ENCODE results near the gene RPAP2.

GRCh38 chr1:92299477-92300150 is 755 bp downstream of the RPAP2 start:
- no peak for TF ChIP-seq EP300 (IDR thresholded peaks at IDR 0.05; ENCODE audit: low read depth)
- no peak for TF ChIP-seq POLR2A (IDR thresholded peaks at IDR 0.05)
- no peak for TF ChIP-seq POLR2AphosphoS5 (IDR thresholded peaks at IDR 0.05)
- no peak for TF ChIP-seq CTCF (IDR thresholded peaks at IDR 0.05)

Data from transverse colon (tissue), 4 donors.